ENCODE measurements around the gene FBXO17. TPM values are rescaled to one million over a fixed set of nuclear protein-coding genes. Genes with fewer than 3 reads are reported as not detected.

The FBXO17 gene
- total and polyA plus RNA-seq, 2 of the 13 experiments (the other 11 are each of a cell fraction or from before 2014, with no cell fraction given), result 22.1 to 58.7 TPM

DNA sequence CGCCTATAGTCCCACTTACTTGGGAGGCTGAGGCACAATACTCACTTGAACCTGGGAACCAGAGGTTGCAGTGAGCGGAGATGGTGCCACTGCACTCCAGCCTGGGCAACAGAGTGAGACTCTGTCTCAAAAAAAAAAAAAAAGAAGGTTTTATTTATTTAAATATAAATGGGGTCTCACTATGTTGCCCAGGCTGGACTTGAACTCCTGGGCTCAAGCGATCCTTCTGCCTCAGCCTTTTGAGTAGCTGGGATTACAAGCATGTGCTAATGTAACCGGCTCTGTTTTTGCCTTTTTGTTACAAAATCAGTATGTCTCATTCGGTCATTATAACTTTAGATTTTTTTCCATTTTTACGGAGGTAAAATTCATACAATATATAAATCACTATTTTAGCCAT is 32.6 kb upstream of the FBXO17 start:
- intact Hi-C loops (cut with micrococcal nuclease; ENCODE audit: unreplicated experiment) (no loop called here), in situ Hi-C loops (cut with HindIII; ENCODE audit: extremely low pct_ligation_motif_present, low pct_unique_long_range_greater_than_20kb) (no loop called here)
- ChIA-PET POLR2A (no interaction called here), CTCF (ENCODE audit: low intra/inter-chr PET ratio, low total read pairs) (no interaction called here)
- no peak for DNase-seq (ENCODE audit: low spot score)
- 66% methylated on average over 6 of the region's 6 CpGs for WGBS (ENCODE audit: low lambda C conversion rate)
- Histone ChIP-seq H3K4me3 (replicated peaks in 1 of 3; ENCODE audit: insufficient read depth in 1 of 3, low read depth in 2 of 3, low read length in 3 of 3) (no peak overlapping the region), H2AFZ (ENCODE audit: low read length) (no peak overlapping the region), H3K79me2 (ENCODE audit: insufficient read depth, low read length) (no peaks in the 10 kb centered on the region), H3K4me1 (ENCODE audit: insufficient read depth, low read length) (0 out of 2 replicates have a peak, but pooled peaks cover 5% of the 10 kb centered on the region), H3K4me2 (ENCODE audit: low read depth, low read length) (no peak overlapping the region), H3K36me3 (replicated peaks in 1 of 2; ENCODE audit: control insufficient read depth in 1 of 2, insufficient read depth in 2 of 2, low read length in 2 of 2) (no peaks in the 10 kb centered on the region), H3K27me3 (ENCODE audit: control insufficient read depth in 1 of 2, insufficient read depth in 2 of 2, low read length in 2 of 2) (no peaks in the 10 kb centered on the region), H3K27ac (ENCODE audit: extremely low read length, insufficient read depth, low read length) (no peak overlapping the region), H3K9ac (ENCODE audit: insufficient read depth, low read depth, low read length) (no peak overlapping the region), H3K9me3 (ENCODE audit: low read length) (no peaks in the 10 kb centered on the region), H4K20me1 (ENCODE audit: insufficient read depth, low read length) (no peaks in the 10 kb centered on the region)
- FAIRE-seq, result no peak
- ATAC-seq, result no peak
- BruUV-seq (replicated peaks), result no TSS peak
- TF ChIP-seq ZNF777 (CRISPR knock-in tag; IDR thresholded peaks at IDR 0.05) (no peak), ZNF460 (CRISPR knock-in tag; IDR thresholded peaks at IDR 0.05; ENCODE audit: borderline replicate concordance) (no peak), ZMAT3 (CRISPR knock-in tag; conservative IDR thresholded peaks at IDR 0.05) (no peak), FOSL2 (CRISPR knock-in tag; IDR thresholded peaks at IDR 0.05) (no peak), NCOA2 (CRISPR knock-in tag; IDR thresholded peaks at IDR 0.05) (no peak), SP5 (CRISPR knock-in tag; IDR thresholded peaks at IDR 0.05; ENCODE audit: borderline replicate concordance, low read depth) (no peak), RFX3 (CRISPR knock-in tag; IDR thresholded peaks at IDR 0.05) (no peak), RNF2 (conservative IDR thresholded peaks at IDR 0.05; ENCODE audit: low read depth) (no peak), ERF (CRISPR knock-in tag; IDR thresholded peaks at IDR 0.05) (no peak), ARHGAP35 (CRISPR knock-in tag; IDR thresholded peaks at IDR 0.05; ENCODE audit: borderline replicate concordance) (no peak), HHEX (CRISPR knock-in tag; IDR thresholded peaks at IDR 0.05) (no peak)
- TF ChIP-seq, protein P1, sequence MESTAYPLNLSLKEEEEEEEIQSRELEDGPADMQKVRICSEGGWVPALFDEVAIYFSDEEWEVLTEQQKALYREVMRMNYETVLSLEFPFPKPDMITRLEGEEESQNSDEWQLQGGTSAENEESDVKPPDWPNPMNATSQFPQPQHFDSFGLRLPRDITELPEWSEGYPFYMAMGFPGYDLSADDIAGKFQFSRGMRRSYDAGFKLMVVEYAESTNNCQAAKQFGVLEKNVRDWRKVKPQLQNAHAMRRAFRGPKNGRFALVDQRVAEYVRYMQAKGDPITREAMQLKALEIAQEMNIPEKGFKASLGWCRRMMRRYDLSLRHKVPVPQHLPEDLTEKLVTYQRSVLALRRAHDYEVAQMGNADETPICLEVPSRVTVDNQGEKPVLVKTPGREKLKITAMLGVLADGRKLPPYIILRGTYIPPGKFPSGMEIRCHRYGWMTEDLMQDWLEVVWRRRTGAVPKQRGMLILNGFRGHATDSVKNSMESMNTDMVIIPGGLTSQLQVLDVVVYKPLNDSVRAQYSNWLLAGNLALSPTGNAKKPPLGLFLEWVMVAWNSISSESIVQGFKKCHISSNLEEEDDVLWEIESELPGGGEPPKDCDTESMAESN (CRISPR knock-in tag; conservative IDR thresholded peaks at IDR 0.05), result no peak
- TF ChIP-seq, protein P2, sequence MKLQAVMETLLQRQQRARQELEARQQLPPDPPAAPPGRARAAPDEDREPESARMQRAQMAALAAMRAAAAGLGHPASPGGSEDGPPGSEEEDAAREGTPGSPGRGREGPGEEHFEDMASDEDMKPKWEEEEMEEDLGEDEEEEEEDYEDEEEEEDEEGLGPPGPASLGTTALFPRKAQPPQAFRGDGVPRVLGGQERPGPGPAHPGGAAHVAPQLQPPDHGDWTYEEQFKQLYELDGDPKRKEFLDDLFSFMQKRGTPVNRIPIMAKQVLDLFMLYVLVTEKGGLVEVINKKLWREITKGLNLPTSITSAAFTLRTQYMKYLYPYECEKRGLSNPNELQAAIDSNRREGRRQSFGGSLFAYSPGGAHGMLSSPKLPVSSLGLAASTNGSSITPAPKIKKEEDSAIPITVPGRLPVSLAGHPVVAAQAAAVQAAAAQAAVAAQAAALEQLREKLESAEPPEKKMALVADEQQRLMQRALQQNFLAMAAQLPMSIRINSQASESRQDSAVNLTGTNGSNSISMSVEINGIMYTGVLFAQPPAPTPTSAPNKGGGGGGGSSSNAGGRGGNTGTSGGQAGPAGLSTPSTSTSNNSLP (IDR thresholded peaks at IDR 0.05; ENCODE audit: low read depth, low read length), result no peak
